H1 (cell line): ENCODE measurements around the gene CALCOCO2. TPM values are rescaled to one million over a fixed set of nuclear protein-coding genes. Genes with fewer than 3 reads are reported as not detected.

Experiments
- ATF3 ChIP-seq: IDR thresholded peaks from 2 replicates; pipeline ENCODE4 v1.6.1; 2011; ENCODE audit warnings: low read depth, mild to moderate bottlenecking, low read length; ENCODE audit not compliant: insufficient read depth
- CHD7 ChIP-seq: fragments of 300-600 bp; sonication (generic); IDR thresholded peaks from 2 replicates; pipeline ENCODE4 v1.7.1; 2012; ENCODE audit warnings: low read length, moderate library complexity, mild to moderate bottlenecking, inconsistent platforms; ENCODE audit not compliant: insufficient replicate concordance
- CREB1 ChIP-seq: IDR thresholded peaks from 2 replicates; pipeline ENCODE4 v1.6.1; 2012; ENCODE audit warnings: inconsistent platforms
- CTBP2 ChIP-seq: IDR thresholded peaks from 2 replicates; pipeline ENCODE4 v1.7.0; 2011; ENCODE audit warnings: borderline replicate concordance, mild to moderate bottlenecking, moderate library complexity, mixed read lengths, low read length; ENCODE audit not compliant: insufficient read depth, insufficient read length
- RAD21 ChIP-seq, 2 experiments: IDR thresholded peaks in 1 of 2; conservative IDR thresholded peaks in 1 of 2; 2 replicates each; pipeline ENCODE4 v1.6.1; 2011; ENCODE audit warnings: low read depth in 2 of 2, low read length in 2 of 2, improper control_type of control experiment in 1 of 2, inconsistent platforms in 1 of 2, mild to moderate bottlenecking in 1 of 2, moderate library complexity in 1 of 2
- RXRA ChIP-seq: IDR thresholded peaks from 2 replicates; pipeline ENCODE4 v1.6.1; 2011; ENCODE audit warnings: low read depth, mild to moderate bottlenecking, low read length, moderate library complexity; ENCODE audit not compliant: insufficient read depth
- SAP30 ChIP-seq: fragments of 300-600 bp; sonication (generic); IDR thresholded peaks from 2 replicates; pipeline ENCODE4 v1.7.1; 2012; ENCODE audit warnings: low read length, moderate library complexity, mild to moderate bottlenecking, inconsistent platforms; ENCODE audit not compliant: insufficient read depth, insufficient replicate concordance
- SP1 ChIP-seq: IDR thresholded peaks from 2 replicates; pipeline ENCODE4 v1.6.1; 2011; ENCODE audit warnings: low read depth, low read length
- SP2 ChIP-seq: IDR thresholded peaks from 2 replicates; pipeline ENCODE4 v1.6.1; 2012; ENCODE audit warnings: mild to moderate bottlenecking, low read length, inconsistent platforms
- SRF ChIP-seq: IDR thresholded peaks from 2 replicates; pipeline ENCODE4 v1.6.1; 2011; ENCODE audit warnings: mild to moderate bottlenecking, low read depth, low read length, moderate library complexity
- TBP ChIP-seq: IDR thresholded peaks from 2 replicates; pipeline ENCODE4 v1.6.1; 2011; ENCODE audit warnings: low read depth, low read length, improper control_type of control experiment
- polyA plus RNA-seq, 7 experiments: library from polyadenylated mRNA; depleted of rRNA in 3 of 7; stranded (reverse) in 5 of 7; unstranded in 2 of 7; fragments of >200 nt in 5 of 7; fragments of 200-250 nt in 2 of 7; gene quantifications; 1 replicate in 5 of 7; 2 replicates in 1 of 7; 4 replicates in 1 of 7; pipeline versions ENCODE4 v1.2.1 to v1.2.3, GENCODE V29; 2011 to 2013; ENCODE audit warnings: missing spikeins in 2 of 7, mixed read lengths in 2 of 7
- total RNA-seq: library from RNA; stranded (reverse); fragmentation: NEBNext Ultra II Directional; extraction: Animal tissue kit (Norgen Biotek cat#: 25700); gene quantifications from 2 replicates; pipeline ENCODE4 v1.2.1, GENCODE V29; 2021

CALCOCO2 gene
- total and polyA plus RNA-seq, 2 of the 8 experiments (the other 6 are each of a cell fraction or from before 2014, with no cell fraction given), result 12.1 to 31.8 TPM

GRCh38 chr17:48903401-48903800, 72.6 kb downstream of the CALCOCO2 start (continued):
- TF ChIP-seq CHD7 (no peak), ATF3 (no peak), CTBP2 (no peak), TBP (no peak), CREB1 (no peak), SAP30 (no peak), RXRA (no peak), RAD21 (IDR thresholded peaks at IDR 0.05 in 1 of 2, conservative IDR thresholded peaks at IDR 0.05 in 1 of 2; ENCODE audit: low read depth in 2 of 2, low read length in 2 of 2) (no peak), SP2 (no peak), SRF (no peak), SP1 (no peak)
